Skeletal muscle tissue (tissue), 4 donors: ENCODE results near the gene NFATC4. TPM values are rescaled to one million over a fixed set of nuclear protein-coding genes. Genes with fewer than 3 reads are reported as not detected.

ENCODE experiments used
- H3K27ac ChIP-seq: one replicate; pipeline ENCODE4 v1.7.0; 2013; ENCODE audit warnings: mild to moderate bottlenecking, low read depth, low read length, inconsistent platforms
- H3K27me3 ChIP-seq, 3 donors: one replicate each; pipeline ENCODE4 v1.7.0; 2013; ENCODE audit warnings: low read length in 3 of 3; ENCODE audit not compliant: control insufficient read depth in 3 of 3, insufficient read depth in 3 of 3
- H3K36me3 ChIP-seq, 3 donors: one replicate each; pipeline ENCODE4 v1.7.0; 2013; ENCODE audit warnings: low read length in 3 of 3; ENCODE audit not compliant: control insufficient read depth in 3 of 3, insufficient read depth in 3 of 3
- H3K4me1 ChIP-seq, 3 donors: one replicate each; pipeline ENCODE4 v1.7.0; 2013; ENCODE audit warnings: low read length in 3 of 3, mild to moderate bottlenecking in 3 of 3; ENCODE audit not compliant: control insufficient read depth in 3 of 3, insufficient read depth in 3 of 3
- H3K4me3 ChIP-seq, 3 donors: one replicate each; pipeline ENCODE4 v1.7.0; 2013; ENCODE audit warnings: low read length in 3 of 3
- H3K9ac ChIP-seq, 3 donors: one replicate each; pipeline ENCODE4 v1.7.0; 2013; ENCODE audit warnings: low read length in 3 of 3, mild to moderate bottlenecking in 3 of 3, moderate library complexity in 2 of 3, low read depth in 1 of 3
- H3K9me3 ChIP-seq, 3 donors: one replicate each; pipeline ENCODE4 v1.7.0; 2013; ENCODE audit warnings: low read length in 3 of 3; ENCODE audit not compliant: control insufficient read depth in 3 of 3
- total RNA-seq: library from RNA; depleted of rRNA; stranded (reverse); fragments of >200 nt; gene quantifications from one replicate; pipeline ENCODE4 v1.2.3, GENCODE V29; 2014
- donor health status: Osteomylitis.

NFATC4 gene
- total RNA-seq, 1 donor from 2014 or later = 21.4 TPM

DNA sequence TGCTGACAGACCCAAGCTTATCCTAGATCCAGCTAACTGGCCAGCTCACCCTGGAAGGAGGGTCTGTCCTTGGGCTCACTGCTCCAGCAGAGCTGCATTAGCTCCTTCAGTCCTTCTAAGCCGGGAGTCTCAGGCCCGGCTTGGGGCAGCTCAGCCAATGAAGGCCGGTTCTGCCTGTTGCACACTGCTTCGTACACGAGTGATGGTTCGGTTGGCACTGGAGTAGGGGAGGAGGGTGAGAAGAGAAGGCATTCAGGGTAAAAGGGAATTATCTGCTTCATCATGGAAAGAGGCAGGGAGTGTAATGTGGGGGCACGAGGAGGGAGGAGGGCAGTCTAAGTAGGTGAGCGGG is 30.2 kb upstream of the NFATC4 start:
- H3K4me1 ChIP-seq = peaks cover 20 to 36% (median 22%) of the 10 kb centered on the region in 3 donors
- H3K27ac ChIP-seq = no peak overlapping the region
- H3K9me3 ChIP-seq = no peaks in the 10 kb centered on the region
- peaks cover 46 to 66% (median 59%) of the 10 kb centered on the region in 3 donors for H3K27me3 ChIP-seq
- H3K9ac ChIP-seq = no peak overlapping the region
- H3K36me3 ChIP-seq = peaks cover 0 to 7% (median 2%) of the 10 kb centered on the region in 3 donors
- H3K4me3 ChIP-seq = no peak overlapping the region

DNA sequence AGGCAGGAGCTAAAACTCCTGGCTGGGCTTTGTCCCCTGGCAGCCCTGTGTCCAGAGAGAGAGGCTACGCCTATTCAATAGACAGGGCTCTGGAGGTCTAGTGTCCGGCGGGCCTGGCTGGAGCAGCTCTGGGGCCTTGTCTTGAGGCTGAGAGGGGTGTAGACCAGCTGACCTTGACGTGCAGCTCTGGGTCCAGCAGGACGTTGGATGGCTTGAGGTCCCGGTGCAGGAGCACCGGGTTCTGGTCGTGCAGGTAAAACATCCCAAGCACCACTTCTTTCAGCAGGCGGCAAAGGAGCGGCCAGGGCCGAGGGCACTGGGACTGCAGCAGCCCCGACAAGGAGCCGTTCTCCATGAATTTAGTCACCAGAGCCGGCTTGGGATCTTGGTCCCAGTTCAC is 29.1 kb upstream of the NFATC4 start:
- H3K27ac ChIP-seq = no peak overlapping the region
- peak overlapping the region; percentile 54 to 78 (median 68) for H3K4me3 ChIP-seq
- peaks cover 0 to 7% (median 2%) of the 10 kb centered on the region in 3 donors for H3K36me3 ChIP-seq
- H3K9ac ChIP-seq = peak overlapping the region in 2 of 3 donors; percentile 17 to 45
- H3K9me3 ChIP-seq = no peaks in the 10 kb centered on the region
- H3K27me3 ChIP-seq = peaks cover 40 to 57% (median 51%) of the 10 kb centered on the region in 3 donors
- H3K4me1 ChIP-seq = peaks cover 14 to 28% (median 17%) of the 10 kb centered on the region in 3 donors

DNA sequence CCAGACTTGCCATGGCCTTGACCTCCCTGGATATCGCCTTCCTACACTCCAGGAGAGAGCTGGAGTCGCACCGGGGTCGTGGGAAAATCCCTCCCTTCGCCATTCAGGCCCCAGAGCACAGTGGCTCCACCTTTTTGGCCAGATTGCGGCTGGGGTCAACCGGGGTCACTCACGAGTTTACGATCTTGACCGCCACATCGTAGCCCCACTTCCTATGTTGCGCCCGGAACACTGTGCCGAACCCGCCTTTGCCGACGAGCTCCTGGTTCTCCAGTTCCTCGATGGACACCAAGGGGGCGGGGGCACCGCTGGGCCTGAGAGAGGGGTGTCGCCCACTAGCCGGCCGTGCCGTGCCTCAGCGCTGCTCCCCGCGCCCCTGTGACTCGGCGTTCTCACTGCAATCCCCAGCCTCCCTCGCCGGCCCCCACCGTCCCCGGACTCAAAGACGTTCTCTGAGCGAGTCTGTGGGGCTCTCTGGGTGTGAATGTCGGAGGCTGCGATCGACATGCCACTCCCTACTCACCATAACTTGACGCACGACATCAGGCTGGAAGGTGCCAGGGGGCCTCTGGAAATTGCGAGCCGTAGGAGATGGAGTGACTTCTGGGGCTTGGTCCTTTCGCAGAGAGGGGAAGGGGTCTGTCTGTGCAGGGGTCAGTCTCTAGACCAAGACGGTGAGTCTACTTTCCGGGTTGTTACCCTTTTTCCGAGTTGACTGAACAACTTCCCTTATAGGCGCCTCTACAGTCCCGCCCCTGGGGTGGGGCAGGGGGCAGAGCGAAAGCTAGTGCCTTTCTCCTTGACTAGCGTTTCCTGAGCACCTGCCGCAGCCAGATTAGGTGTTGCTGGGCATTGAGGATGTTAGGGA is 28.5 kb upstream of the NFATC4 start, which contains the start of gene RIPK3:
Gene RIPK3 (minus strand): TSS at position 708 of the 868 bp plus-strand sequence. CDS start 165 bp downstream, at position 543.
- peaks cover 33 to 50% (median 44%) of the 10 kb centered on the region in 3 donors for H3K27me3 ChIP-seq
- H3K9me3 ChIP-seq = no peaks in the 10 kb centered on the region
- peak within 1 kb of the TSS; percentile 17 to 45 (median 33) for H3K9ac ChIP-seq
- H3K27ac ChIP-seq = peak within 1 kb of the TSS; percentile 48
- peaks cover 11 to 24% (median 14%) of the 10 kb centered on the region in 3 donors for H3K4me1 ChIP-seq
- peaks cover 0 to 7% (median 2%) of the 10 kb centered on the region in 3 donors for H3K36me3 ChIP-seq
- H3K4me3 ChIP-seq = peak within 1 kb of the TSS; percentile 54 to 78 (median 68)

DNA sequence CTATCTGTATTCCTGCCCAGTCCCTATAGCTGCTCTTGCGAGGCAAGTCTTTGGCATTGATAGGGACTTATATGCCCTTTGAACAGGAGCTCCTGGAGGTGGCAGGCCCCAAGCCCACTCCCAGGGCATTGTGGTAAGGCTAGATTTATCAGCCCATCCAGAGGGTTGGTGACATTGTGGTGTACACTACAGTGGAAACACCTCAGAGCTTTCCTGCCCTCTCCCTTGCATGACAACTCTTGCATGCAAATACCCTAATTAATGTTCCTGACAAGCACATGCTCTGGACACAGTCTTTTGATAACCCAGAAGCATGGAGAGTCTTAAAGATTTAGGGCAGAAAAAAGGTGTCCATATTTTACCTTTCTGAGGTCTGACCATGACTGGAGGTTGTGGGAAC is 27.4 kb upstream of the NFATC4 start:
- Histone ChIP-seq H3K9me3 (no peaks in the 10 kb centered on the region), H3K36me3 (peaks cover 0 to 7% (median 2%) of the 10 kb centered on the region in 3 donors), H3K4me1 (peaks cover 6 to 19% (median 9%) of the 10 kb centered on the region in 3 donors), H3K9ac (no peak overlapping the region), H3K27me3 (peaks cover 22 to 41% (median 39%) of the 10 kb centered on the region in 3 donors), H3K4me3 (no peak overlapping the region), H3K27ac (no peak overlapping the region)

DNA sequence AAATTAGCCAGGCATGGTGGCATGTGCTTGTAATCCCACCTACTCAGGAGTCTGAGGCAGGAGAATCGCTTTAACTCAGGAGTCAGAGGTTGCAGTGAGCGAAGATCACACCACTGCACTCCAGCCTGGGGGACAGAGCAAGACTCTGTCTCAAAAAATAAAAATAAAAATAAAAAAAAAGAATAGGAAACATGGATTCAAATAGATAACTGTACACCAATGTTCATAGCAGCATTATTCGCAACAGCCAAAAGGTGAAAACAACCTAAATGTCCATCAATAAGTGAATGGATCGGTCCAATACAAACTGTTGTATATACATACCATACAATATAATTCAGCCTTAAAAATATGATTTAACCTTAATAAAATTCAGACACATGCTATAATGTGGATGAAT is 25.1 kb upstream of the NFATC4 start:
- Histone ChIP-seq H3K36me3 (no peaks in the 10 kb centered on the region), H3K9ac (no peak overlapping the region), H3K9me3 (no peaks in the 10 kb centered on the region), H3K4me1 (peaks cover 0 to 19% (median 8%) of the 10 kb centered on the region in 3 donors), H3K27me3 (peaks cover 20 to 35% (median 28%) of the 10 kb centered on the region in 3 donors), H3K27ac (no peak overlapping the region), H3K4me3 (no peak overlapping the region)

DNA sequence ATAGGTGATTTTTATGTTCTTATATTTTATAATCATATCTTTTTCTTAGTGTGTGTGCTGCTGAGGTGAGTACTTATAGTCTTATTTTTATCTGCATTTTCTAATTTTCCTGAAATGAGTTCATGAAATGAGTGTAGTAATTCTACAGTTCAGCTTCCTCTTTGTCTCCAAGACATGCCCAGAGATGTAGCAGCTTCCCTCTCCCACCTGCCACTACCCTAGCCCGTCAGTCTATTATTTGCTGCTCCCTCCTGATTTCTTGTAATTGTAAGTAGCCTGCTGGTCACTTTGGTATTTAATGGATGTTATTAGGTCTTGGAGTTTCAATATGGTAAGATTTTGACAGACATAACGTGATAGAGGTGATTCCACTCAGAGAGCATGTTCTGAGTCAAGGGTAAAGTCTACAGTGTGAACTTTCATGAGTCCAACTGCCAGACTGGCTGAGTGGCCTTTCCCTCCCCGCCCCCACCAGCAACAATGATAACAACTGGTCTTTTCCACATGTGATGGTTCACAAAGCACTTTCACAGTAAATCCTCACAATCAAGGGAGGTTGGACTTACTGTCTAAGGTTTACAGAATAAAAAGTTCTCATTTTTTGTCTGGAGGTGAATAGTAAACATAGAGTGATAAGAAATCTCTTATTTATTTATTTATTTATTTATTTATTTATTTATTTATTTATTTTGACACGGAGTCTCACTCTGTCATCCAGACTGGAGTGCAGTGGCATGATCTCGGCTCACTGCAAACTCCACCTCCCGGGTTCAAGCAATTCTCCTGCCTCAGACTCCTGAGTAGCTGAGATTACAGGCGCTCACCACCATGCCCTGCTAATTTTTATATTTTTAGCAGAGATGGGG is 24.0 kb upstream of the NFATC4 start:
- Histone ChIP-seq H3K36me3 (no peaks in the 10 kb centered on the region), H3K9me3 (no peaks in the 10 kb centered on the region), H3K27ac (no peak overlapping the region), H3K9ac (no peak overlapping the region), H3K4me3 (no peak overlapping the region), H3K4me1 (peaks cover 0 to 10% (median 6%) of the 10 kb centered on the region in 3 donors), H3K27me3 (peaks cover 9 to 26% (median 17%) of the 10 kb centered on the region in 3 donors)

DNA sequence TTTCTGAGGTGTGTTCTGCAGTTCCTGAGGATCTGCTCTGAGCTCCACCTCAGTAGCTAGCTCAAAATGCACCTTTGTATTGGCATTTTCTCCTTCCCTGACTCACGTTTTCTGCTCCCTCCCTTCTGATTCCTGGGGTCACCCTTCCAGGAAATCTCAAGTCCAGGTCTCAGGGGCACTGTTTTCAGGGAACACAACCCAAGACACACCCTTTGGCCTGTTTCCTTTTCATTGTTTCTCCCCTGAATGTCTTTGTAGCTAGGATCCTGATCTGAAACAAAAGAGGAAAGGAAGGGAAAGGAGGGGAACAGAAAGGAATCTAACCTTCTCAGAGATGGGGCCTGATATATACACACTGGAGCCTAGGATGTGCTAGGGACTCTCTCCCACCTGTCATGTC is 20.9 kb upstream of the NFATC4 start:
- Histone ChIP-seq H3K4me3 (no peak overlapping the region), H3K27ac (peak overlapping the region; percentile 47), H3K4me1 (peaks cover 0 to 4% (median 0%) of the 10 kb centered on the region in 3 donors)

DNA sequence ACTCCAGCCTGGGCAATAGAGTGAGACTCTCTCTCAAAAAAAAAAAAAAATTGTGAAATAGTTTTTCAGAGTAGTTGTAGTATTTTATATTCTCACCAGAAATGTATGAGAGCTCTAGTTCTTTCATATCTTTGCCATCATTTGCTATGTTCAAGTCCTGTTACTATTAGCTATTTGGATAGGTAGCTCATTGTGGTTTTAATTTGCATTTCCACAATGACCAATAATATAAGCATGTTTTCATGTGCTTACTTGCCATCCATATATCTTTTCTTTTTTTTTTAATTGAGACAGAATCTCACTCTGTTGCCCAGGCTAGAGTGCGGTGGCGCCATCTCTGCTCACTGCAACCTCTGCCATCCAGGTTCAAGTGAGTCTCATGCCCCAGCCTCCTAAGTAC is 19.8 kb upstream of the NFATC4 start:
- Histone ChIP-seq H3K9me3 (no peaks in the 10 kb centered on the region), H3K9ac (no peak overlapping the region)

More for the DNA sequence above, 20.9 kb upstream of the NFATC4 start:
- Histone ChIP-seq H3K9ac (peak overlapping the region in 1 of 3 donors; percentile 54), H3K36me3 (no peaks in the 10 kb centered on the region), H3K27me3 (peaks cover 7 to 17% (median 15%) of the 10 kb centered on the region in 3 donors), H3K9me3 (no peaks in the 10 kb centered on the region)

DNA sequence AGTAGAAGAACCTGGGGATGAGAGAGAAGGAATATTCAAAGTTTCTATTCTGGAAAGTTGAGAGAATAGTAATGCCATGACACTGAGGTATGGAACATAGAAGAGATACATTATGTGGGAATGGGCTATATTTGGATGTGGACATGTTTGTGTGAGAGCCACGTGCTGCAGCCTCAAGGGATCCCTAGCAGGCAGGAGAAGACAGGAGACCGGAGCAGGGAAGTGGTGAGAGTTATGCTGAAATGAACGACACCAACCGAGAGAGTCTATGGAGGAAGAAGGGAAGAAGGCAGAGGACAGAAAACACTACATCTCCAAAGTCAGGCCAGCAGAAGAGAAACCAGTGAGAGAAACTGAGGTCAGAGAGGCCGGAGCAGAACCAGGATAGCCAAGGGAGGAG is 18.2 kb upstream of the NFATC4 start:
- no peaks in the 10 kb centered on the region for H3K36me3 ChIP-seq
- H3K9ac ChIP-seq = no peak overlapping the region
- no peak overlapping the region for H3K4me3 ChIP-seq
- H3K9me3 ChIP-seq = no peaks in the 10 kb centered on the region
- H3K27me3 ChIP-seq = peaks cover 11 to 28% (median 17%) of the 10 kb centered on the region in 3 donors
- peaks cover 0 to 4% (median 0%) of the 10 kb centered on the region in 3 donors for H3K4me1 ChIP-seq
- H3K27ac ChIP-seq = no peak overlapping the region

More for the DNA sequence above, 19.8 kb upstream of the NFATC4 start:
- H3K27me3 ChIP-seq = peaks cover 11 to 23% (median 19%) of the 10 kb centered on the region in 3 donors
- H3K36me3 ChIP-seq = no peaks in the 10 kb centered on the region
- peaks cover 0 to 4% (median 0%) of the 10 kb centered on the region in 3 donors for H3K4me1 ChIP-seq
- no peak overlapping the region for H3K27ac ChIP-seq
- H3K4me3 ChIP-seq = no peak overlapping the region
